H9 (cell line): ENCODE measurements around the gene FHIT. TPM values are rescaled to one million over a fixed set of nuclear protein-coding genes. Genes with fewer than 3 reads are reported as not detected.

Experiments
- DNase-seq: peaks from one replicate; pipeline ENCODE4 v3.0.0-alpha.2; 2017
- H2AFZ ChIP-seq: one replicate; pipeline ENCODE4 v1.6.1; 2013; ENCODE audit warnings: mild to moderate bottlenecking, low read length, control low read depth, moderate library complexity
- H2AK5ac ChIP-seq: 2 replicates; pipeline ENCODE4 v1.6.1; 2013; ENCODE audit warnings: low read length, control low read depth, mixed read lengths; ENCODE audit not compliant: insufficient read length
- H2BK120ac ChIP-seq: one replicate; pipeline ENCODE4 v1.6.1; 2013; ENCODE audit warnings: low read depth, mild to moderate bottlenecking, low read length, control low read depth, inconsistent platforms; ENCODE audit not compliant: poor library complexity, severe bottlenecking
- H2BK12ac ChIP-seq: 2 replicates; pipeline ENCODE4 v1.6.1; 2013; ENCODE audit warnings: low read length, control low read depth, mixed read lengths, low read depth; ENCODE audit not compliant: insufficient read length
- H2BK15ac ChIP-seq: 2 replicates; pipeline ENCODE4 v1.6.1; 2013; ENCODE audit warnings: low read depth, low read length, control low read depth
- H2BK20ac ChIP-seq: one replicate; pipeline ENCODE4 v1.6.1; 2013; ENCODE audit warnings: low read depth, mild to moderate bottlenecking, low read length, control low read depth, inconsistent platforms; ENCODE audit not compliant: poor library complexity, severe bottlenecking
- H2BK5ac ChIP-seq: 2 replicates; pipeline ENCODE4 v1.6.1; 2013; ENCODE audit warnings: low read length, control low read depth, mixed read lengths; ENCODE audit not compliant: insufficient read length
- H3K14ac ChIP-seq: 2 replicates; pipeline ENCODE4 v1.6.1; 2013; ENCODE audit warnings: low read length, control low read depth; ENCODE audit not compliant: insufficient read depth
- H3K18ac ChIP-seq: 2 replicates; pipeline ENCODE4 v1.6.1; 2013; ENCODE audit warnings: low read depth, mild to moderate bottlenecking, mixed read lengths, low read length, control low read depth; ENCODE audit not compliant: insufficient read length
- H3K23ac ChIP-seq: 2 replicates; pipeline ENCODE4 v1.6.1; 2013; ENCODE audit warnings: low read length, control low read depth, mixed read lengths, low read depth; ENCODE audit not compliant: insufficient read length
- H3K23me2 ChIP-seq: 2 replicates; pipeline ENCODE4 v1.6.1; 2013; ENCODE audit warnings: low read depth, mild to moderate bottlenecking, mixed read lengths, low read length, control low read depth; ENCODE audit not compliant: insufficient read length, poor library complexity, severe bottlenecking
- H3K27ac ChIP-seq: 2 replicates; pipeline ENCODE4 v1.5.1; 2013; ENCODE audit warnings: low read length, control low read depth, mixed read lengths, low read depth; ENCODE audit not compliant: insufficient read length
- H3K27me3 ChIP-seq: 2 replicates; pipeline ENCODE4 v1.6.1; 2013; ENCODE audit warnings: low read length, control low read depth, inconsistent platforms; ENCODE audit not compliant: insufficient read depth
- H3K4ac ChIP-seq: 2 replicates; pipeline ENCODE4 v1.6.1; 2013; ENCODE audit warnings: low read depth, mild to moderate bottlenecking, control low read depth, inconsistent platforms, low read length, moderate library complexity
- H3K4me1 ChIP-seq: 2 replicates; pipeline ENCODE4 v1.6.1; 2013; ENCODE audit warnings: low read length, control low read depth, inconsistent platforms; ENCODE audit not compliant: insufficient read depth
- H3K4me2 ChIP-seq: 2 replicates; pipeline ENCODE4 v1.6.1; 2013; ENCODE audit warnings: low read length, control low read depth, mixed read lengths; ENCODE audit not compliant: insufficient read length, insufficient read depth
- H3K56ac ChIP-seq: 2 replicates; pipeline ENCODE4 v1.6.1; 2013; ENCODE audit warnings: low read depth, mild to moderate bottlenecking, mixed read lengths, low read length, control low read depth; ENCODE audit not compliant: insufficient read length
- H3K79me1 ChIP-seq: 2 replicates; pipeline ENCODE4 v1.6.1; 2013; ENCODE audit warnings: low read depth, mild to moderate bottlenecking, moderate library complexity, low read length, control low read depth, inconsistent platforms; ENCODE audit not compliant: insufficient read depth, poor library complexity, severe bottlenecking
- H3K79me2 ChIP-seq: 2 replicates; pipeline ENCODE4 v1.6.1; 2013; ENCODE audit warnings: low read length, control low read depth, inconsistent platforms; ENCODE audit not compliant: insufficient read depth
- H3K9ac ChIP-seq: 2 replicates; pipeline ENCODE4 v1.6.1; 2013; ENCODE audit warnings: low read length, control low read depth, mixed read lengths; ENCODE audit not compliant: insufficient read length; ENCODE audit errors: extremely low read depth
- H3K9me3 ChIP-seq: one replicate; pipeline ENCODE4 v1.6.1; 2013; ENCODE audit warnings: low read depth, low read length, inconsistent platforms; ENCODE audit not compliant: control insufficient read depth
- H3T11ph ChIP-seq: one replicate; pipeline ENCODE4 v1.6.1; 2013; ENCODE audit warnings: mild to moderate bottlenecking, low read length, control low read depth, inconsistent platforms
- H4K20me1 ChIP-seq: one replicate; pipeline ENCODE4 v1.6.1; 2013; ENCODE audit not compliant: control insufficient read depth, insufficient read length, insufficient read depth
- H4K5ac ChIP-seq: 2 replicates; pipeline ENCODE4 v1.6.1; 2013; ENCODE audit warnings: low read depth, mild to moderate bottlenecking, mixed read lengths, low read length, control low read depth; ENCODE audit not compliant: insufficient read length
- H4K8ac ChIP-seq: replicated peaks from 2 replicates; pipeline ENCODE4 v1.6.1; 2013; ENCODE audit warnings: low read length, control low read depth, mixed read lengths, low read depth; ENCODE audit not compliant: insufficient read length
- H4K91ac ChIP-seq: 2 replicates; pipeline ENCODE4 v1.6.1; 2013; ENCODE audit warnings: low read depth, mild to moderate bottlenecking, moderate library complexity, mixed read lengths, low read length, control low read depth; ENCODE audit not compliant: insufficient read length
- H3K27ac Mint-ChIP-seq, 3 experiments: 2 replicates in 2 of 3; 3 replicates in 1 of 3; pipeline ENCODE4 v1.8.0; 2020 to 2021; ENCODE audit warnings: mixed read lengths in 3 of 3, mild to moderate bottlenecking in 1 of 3, moderate library complexity in 1 of 3
- H3K27me3 Mint-ChIP-seq: 2 replicates; pipeline ENCODE4 v1.8.0; 2021; ENCODE audit warnings: low read depth, mild to moderate bottlenecking, moderate library complexity, mixed read lengths
- H3K36me3 Mint-ChIP-seq, 3 experiments: 2 replicates in 2 of 3; 3 replicates in 1 of 3; pipeline ENCODE4 v1.8.0; 2020 to 2021; ENCODE audit warnings: low read depth in 3 of 3, mixed read lengths in 3 of 3; ENCODE audit not compliant: insufficient read depth in 1 of 3
- H3K4me1 Mint-ChIP-seq, 2 experiments: 2 replicates each; pipeline ENCODE4 v1.8.0; 2020; ENCODE audit warnings: mixed read lengths in 2 of 2
- H3K4me3 Mint-ChIP-seq, 2 experiments: 2 replicates in 1 of 2; 3 replicates in 1 of 2; pipeline ENCODE4 v1.8.0; 2020 to 2021; ENCODE audit warnings: mild to moderate bottlenecking in 2 of 2, mixed read lengths in 2 of 2, moderate library complexity in 1 of 2
- H3K9me3 Mint-ChIP-seq, 2 experiments: 2 replicates in 1 of 2; 3 replicates in 1 of 2; pipeline ENCODE4 v1.8.0; 2020; ENCODE audit warnings: mild to moderate bottlenecking in 2 of 2, mixed read lengths in 2 of 2, moderate library complexity in 1 of 2
- CTCF ChIP-seq: fragments of 200-600 bp; sonication (generic); conservative IDR thresholded peaks from 3 replicates; pipeline ENCODE4 v1.8.0; 2021; ENCODE audit warnings: antibody characterized with exemption, mild to moderate bottlenecking
- WGBS: extraction: QIAGEN DNeasy Blood & Tissue Kit; methylation state at CpG from one replicate; pipeline ENCODE4 v1.1.7; 2013; ENCODE audit warnings: missing lambda C conversion rate, low lambda C conversion rate, mixed read lengths; ENCODE audit not compliant: insufficient read length; ENCODE audit errors: extremely low coverage; 5-methylcytosine and 5-hydroxymethylcytosine counted together
- total RNA-seq: library from RNA; stranded (reverse); gene quantifications from 2 replicates; pipeline ENCODE4 v1.2.1, GENCODE V29; 2021

FHIT gene
- total RNA-seq, 1 experiment from 2014 or later = 3.0 TPM

- Histone ChIP-seq H3K27me3 (no peaks in the 10 kb centered on the region), H2BK20ac (no peak overlapping the region), H4K91ac (no peak overlapping the region), H3K9ac (no peak overlapping the region), H4K8ac (no peak overlapping the region), H2BK15ac (no peak overlapping the region), H3K18ac (no peak overlapping the region), H4K20me1 (no peaks in the 10 kb centered on the region), H3K14ac (no peak overlapping the region), H3K9me3 (peaks cover 12% of the 10 kb centered on the region), H3K56ac (no peak overlapping the region), H2AK5ac (no peak overlapping the region), H2BK120ac (no peak overlapping the region), H3K4me1 (peaks cover 20% of the 10 kb centered on the region), H2BK12ac (no peak overlapping the region), H3K79me1 (no peaks in the 10 kb centered on the region), H3K23me2 (no peaks in the 10 kb centered on the region), H2AFZ (no peak overlapping the region), H3K4ac (no peak overlapping the region), H3K4me2 (no peak overlapping the region), H3K79me2 (no peaks in the 10 kb centered on the region), H2BK5ac (no peak overlapping the region), H4K5ac (no peak overlapping the region), H3K27ac (no peak overlapping the region), H3T11ph (no peak overlapping the region), H3K23ac (no peak overlapping the region)
- no peak for TF ChIP-seq CTCF
- H3K36me3 Mint-ChIP-seq = peaks cover 13 to 22% (median 19%) of the 10 kb centered on the region in 3 experiments
- H3K9me3 Mint-ChIP-seq = peaks cover 18 to 22% of the 10 kb centered on the region in 2 experiments
- peaks cover 41 to 43% of the 10 kb centered on the region in 2 experiments for H3K4me1 Mint-ChIP-seq
- no CpG with 5 or more reads among the region's 1 CpG for WGBS
- H3K4me3 Mint-ChIP-seq = no peak overlapping the region
- DNase-seq = no peak
- H3K27ac Mint-ChIP-seq = peak overlapping the region in 1 of 3 experiments; percentile 55; a peak in 3 of 7 replicates
- no peaks in the 10 kb centered on the region for H3K27me3 Mint-ChIP-seq
Measured at GRCh38 chr3:60770532-60770931, 480.7 kb downstream of the FHIT start.
